GM12874 (cell line): ENCODE results near the gene PITRM1.

Experiments
- CTCF ChIP-seq: IDR thresholded peaks from 2 replicates; pipeline ENCODE4 v1.5.1; 2011; ENCODE audit warnings: low read depth, mild to moderate bottlenecking, control low read depth, low read length, moderate library complexity; ENCODE audit not compliant: insufficient read depth

PITRM1 gene

GRCh38 chr10:3132036-3133025 is 40.3 kb downstream of the PITRM1 start:
- no peak for TF ChIP-seq CTCF

GRCh38 chr10:3131098-3131497 is 41.5 kb downstream of the PITRM1 start:
- no peak for TF ChIP-seq CTCF

GRCh38 chr10:3129581-3130340 is 42.8 kb downstream of the PITRM1 start:
- TF ChIP-seq CTCF: no peak

GRCh38 chr10:3128379-3129130 is 44.0 kb downstream of the PITRM1 start:
- no peak for TF ChIP-seq CTCF

GRCh38 chr10:3127921-3128320 is 44.7 kb downstream of the PITRM1 start:
- TF ChIP-seq CTCF: no peak

- TF ChIP-seq CTCF: no peak
These were observed 45.7 kb downstream of the PITRM1 start for GRCh38 chr10:3126741-3127346.
